Left kidney (tissue), 8 donors: ENCODE measurements around the gene LMF2. TPM values are rescaled to one million over a fixed set of nuclear protein-coding genes. Genes with fewer than 3 reads are reported as not detected.
"Not testable (repeated sequence)": the region's sequence is repeated elsewhere in the genome, so short reads cannot be mapped to it uniquely, and the experiment has no call there.

Experiments
- DNase-seq: peaks from one replicate; pipeline ENCODE4 v3.0.0-alpha.2; 2013
- long read RNA-seq, 8 donors: transcript quantifications; one replicate each; lab custom pipeline, GENCODE V29; 2026
- polyA plus RNA-seq: library from polyadenylated mRNA; unstranded; fragments of 120-200 nt; gene quantifications from one replicate; pipeline ENCODE4 v1.2.1, GENCODE V29; 2013; ENCODE audit not compliant: insufficient read length

LMF2 gene
- 36.1 TPM for polyA plus RNA-seq
- long read RNA-seq, donor 1, transcript LMF2-202 (14 exons, 2,582 nt): major isoform, 8 of 24 reads
- long read RNA-seq, donor 1, partial matches to known transcripts: 15 of 24 reads
- long read RNA-seq, donor 1, other reads (novel, unspliced or antisense): 0 of 24 reads
- long read RNA-seq, donor 2, transcript LMF2-202 (14 exons, 2,582 nt): major isoform, 9 of 10 reads
- long read RNA-seq, donor 2, partial matches to known transcripts: 0 of 10 reads
- long read RNA-seq, donor 2, other reads (novel, unspliced or antisense): 0 of 10 reads
- long read RNA-seq, donor 3, transcript LMF2-202 (14 exons, 2,582 nt): major isoform, 6 of 13 reads
- long read RNA-seq, donor 3, partial matches to known transcripts: 5 of 13 reads
- long read RNA-seq, donor 3, other reads (novel, unspliced or antisense): 0 of 13 reads
- long read RNA-seq, donor 4: 0 reads
- long read RNA-seq, donor 5, transcript LMF2-202 (14 exons, 2,582 nt): major isoform, 6 of 17 reads
- long read RNA-seq, donor 5, partial matches to known transcripts: 11 of 17 reads
- long read RNA-seq, donor 5, other reads (novel, unspliced or antisense): 0 of 17 reads
- long read RNA-seq, donor 6, transcript LMF2-202 (14 exons, 2,582 nt): major isoform, 7 of 18 reads
- long read RNA-seq, donor 6, partial matches to known transcripts: 11 of 18 reads
- long read RNA-seq, donor 6, other reads (novel, unspliced or antisense): 0 of 18 reads
- long read RNA-seq, donor 7, partial matches to known transcripts: 5 of 9 reads
- long read RNA-seq, donor 7, other reads (novel, unspliced or antisense): 0 of 9 reads
- long read RNA-seq, donor 8, partial matches to known transcripts: 0 of 1 reads
- long read RNA-seq, donor 8, other reads (novel, unspliced or antisense): 0 of 1 reads

GRCh38 chr22:50507421-50507990 lies at the start of gene LMF2:
Gene LMF2 (minus strand): TSS chr22:50507702. CDS start chr22:50507675, 27 bp downstream.
- DNase-seq: no peak

- DNase-seq: no peak
Measured at GRCh38 chr22:50556703-50557102, 49.2 kb upstream of the LMF2 start.

GRCh38 chr22:50553310-50553709 lies 45.8 kb upstream of the LMF2 start:
- DNase-seq: no peak

- DNase-seq: no peak
Measured at GRCh38 chr22:50551160-50551752, 43.8 kb upstream of the LMF2 start.

- DNase-seq: no peak
Measured at GRCh38 chr22:50550395-50550794, 42.9 kb upstream of the LMF2 start.

- no peak for DNase-seq
Measured at GRCh38 chr22:50548921-50549790, 41.7 kb upstream of the LMF2 start.

GRCh38 chr22:50548040-50548920 lies 40.8 kb upstream of the LMF2 start:
- no peak for DNase-seq

GRCh38 chr22:50547263-50547985 lies 39.9 kb upstream of the LMF2 start:
- no peak for DNase-seq

- no peak for DNase-seq
Measured at GRCh38 chr22:50546326-50547262, 39.1 kb upstream of the LMF2 start.

- DNase-seq: no peak
Measured at GRCh38 chr22:50545522-50546325, 38.2 kb upstream of the LMF2 start, which contains the start of gene KLHDC7B. Gene KLHDC7B (plus strand): TSS chr22:50545899. CDS start chr22:50546244, 345 bp downstream.

- no peak for DNase-seq
Measured at GRCh38 chr22:50544746-50545253, 37.3 kb upstream of the LMF2 start.

- DNase-seq: peak; percentile 67
Measured at GRCh38 chr22:50544078-50544745, 36.7 kb upstream of the LMF2 start.

- no peak for DNase-seq
Measured at GRCh38 chr22:50542416-50542927, 35.0 kb upstream of the LMF2 start.

- not testable (repeated sequence) for DNase-seq
Measured at GRCh38 chr22:50541667-50542026, 34.1 kb upstream of the LMF2 start.

GRCh38 chr22:50540381-50540780 lies 32.9 kb upstream of the LMF2 start:
- no peak for DNase-seq

- no peak for DNase-seq
Measured at GRCh38 chr22:50537765-50538164, 30.3 kb upstream of the LMF2 start.
